GM12878 (cell line): ENCODE data around the gene ZNF79. TPM values are rescaled to one million over a fixed set of nuclear protein-coding genes. Genes with fewer than 3 reads are reported as not detected.

ENCODE experiments used
- ATAC-seq: fragments of 200-7000 bp; cut with Tn5 transposase; 3 replicates; pipeline ENCODE4 v1.9.1; 2020; ENCODE audit warnings: mild to moderate bottlenecking, moderate library complexity
- BruUV-seq: library from RNA; stranded (reverse); fragments of 400-500 nt; replicated peaks from 2 replicates; lab custom pipeline; 2021; lab: Mats Ljungman, UMichigan
- CTCF ChIA-PET: fragments of 300-600 bp; sonication (Branson Sonifier 250); formaldehyde crosslinking; extraction: SDS; loops from one replicate; lab custom pipeline; 2021; ENCODE audit warnings: inconsistent platforms; lab: Yijun Ruan, JAX
- POLR2A ChIA-PET: fragments of 350-600 bp; formaldehyde crosslinking; extraction: SDS; loops from one replicate; lab custom pipeline; 2021; ENCODE audit warnings: inconsistent platforms; lab: Charles Lee
- RAD21 ChIA-PET: fragments of 300-600 bp; sonication (Branson Sonifier 250); formaldehyde crosslinking; loops from one replicate; lab custom pipeline; 2023; ENCODE audit warnings: antibody characterized with exemption; ENCODE audit not compliant: unreplicated experiment; lab: Charles Lee
- SMC1A ChIA-PET: fragments of 300-600 bp; sonication (Branson Sonifier 250); formaldehyde crosslinking; loops from one replicate; lab custom pipeline; 2023; ENCODE audit not compliant: unreplicated experiment, uncharacterized antibody; lab: Charles Lee
- DNase-seq: peaks from one replicate; pipeline ENCODE4 v3.0.0-alpha.2; 2011; ENCODE audit warnings: low read depth, low spot score
- FAIRE-seq: peaks from 3 replicates; lab custom pipeline; 2011; peaks lifted over from hg19 to GRCh38; lab: Jason Lieb, UNC
- H2AFZ ChIP-seq: 2 replicates; pipeline ENCODE4 v1.6.0; 2011; ENCODE audit warnings: low read depth, low read length, control low read depth; ENCODE audit not compliant: control insufficient read depth
- H3K27ac ChIP-seq: 2 replicates; pipeline ENCODE4 v1.5.1; 2011; ENCODE audit warnings: control low read depth; ENCODE audit not compliant: control insufficient read depth, insufficient read depth
- H3K27me3 ChIP-seq, 2 experiments: replicated peaks in 1 of 2; 2 replicates each; pipeline versions ENCODE4 v1.6.0 to v1.6.1; 2011; ENCODE audit warnings: low read length in 1 of 2; ENCODE audit not compliant: control insufficient read depth in 2 of 2, insufficient read depth in 2 of 2
- H3K36me3 ChIP-seq, 2 experiments: 2 replicates each; pipeline ENCODE4 v1.5.1; 2011; ENCODE audit warnings: low read length in 1 of 2; ENCODE audit not compliant: control insufficient read depth in 2 of 2, insufficient read depth in 2 of 2
- H3K4me1 ChIP-seq: 2 replicates; pipeline ENCODE4 v1.6.1; 2011; ENCODE audit warnings: mild to moderate bottlenecking, low read length, moderate library complexity, mixed read lengths; ENCODE audit not compliant: control insufficient read depth, insufficient read depth
- H3K4me2 ChIP-seq: 2 replicates; pipeline ENCODE4 v1.6.0; 2011; ENCODE audit warnings: control low read depth; ENCODE audit not compliant: control insufficient read depth, insufficient read depth
- H3K4me3 ChIP-seq: fragments of 200-600 bp; sonication (generic); 2 replicates; pipeline ENCODE4 v1.5.1; 2016
- H3K79me2 ChIP-seq: 2 replicates; pipeline ENCODE4 v1.6.0; 2011; ENCODE audit warnings: low read length; ENCODE audit not compliant: control insufficient read depth, insufficient read depth
- H3K9ac ChIP-seq: 2 replicates; pipeline ENCODE4 v1.8.0; 2011; ENCODE audit warnings: low read length, control low read depth, mixed read lengths; ENCODE audit not compliant: control insufficient read depth, insufficient read depth
- H3K9me3 ChIP-seq: replicated peaks from 3 replicates; pipeline ENCODE4 v1.5.1; 2011; ENCODE audit warnings: mild to moderate bottlenecking, low read length; ENCODE audit not compliant: control insufficient read depth, insufficient read depth
- H4K20me1 ChIP-seq: 2 replicates; pipeline ENCODE4 v1.6.0; 2011; ENCODE audit not compliant: control insufficient read depth, insufficient read depth
- BCL11A ChIP-seq: IDR thresholded peaks from 2 replicates; pipeline ENCODE4 v1.6.1; 2011; ENCODE audit warnings: low read depth, low read length
- BHLHE40 ChIP-seq, 2 experiments: fragments of 450-650 bp in 1 of 2; IDR thresholded peaks; 2 replicates each; pipeline ENCODE4 v1.6.1; 2011 to 2017; ENCODE audit warnings: low read depth in 2 of 2, borderline replicate concordance in 1 of 2, improper control_type of control experiment in 1 of 2, low read length in 1 of 2, mild to moderate bottlenecking in 1 of 2
- CBFB ChIP-seq: IDR thresholded peaks from 2 replicates; pipeline ENCODE4 v1.6.1; 2016; ENCODE audit warnings: antibody characterized with exemption, low read depth
- CEBPB ChIP-seq, 2 experiments: fragments of 150-350 bp in 1 of 2; IDR thresholded peaks; 2 replicates each; pipeline ENCODE4 v1.6.1; 2012 to 2014; ENCODE audit warnings: low read depth in 2 of 2, low read length in 2 of 2, borderline replicate concordance in 1 of 2, inconsistent platforms in 1 of 2
- GATAD2B ChIP-seq: fragments of 450-650 bp; conservative IDR thresholded peaks from 2 replicates; pipeline ENCODE4 v1.6.1; 2017; ENCODE audit warnings: low read depth, mild to moderate bottlenecking, moderate library complexity
- HDAC2 ChIP-seq: fragments of 200-600 bp; sonication (generic); IDR thresholded peaks from 2 replicates; pipeline ENCODE4 v1.6.1; 2017
- HDGF ChIP-seq: fragments of 450-650 bp; IDR thresholded peaks from 2 replicates; pipeline ENCODE4 v1.6.1; 2016; ENCODE audit warnings: antibody characterized with exemption
- NR2C2 ChIP-seq: IDR thresholded peaks from 2 replicates; pipeline ENCODE4 v1.6.1; 2011; ENCODE audit warnings: borderline replicate concordance, low read depth; ENCODE audit not compliant: control insufficient read depth, insufficient read length
- POLR2AphosphoS2 ChIP-seq: IDR thresholded peaks from 2 replicates; pipeline ENCODE4 v1.6.1; 2011; ENCODE audit warnings: low read depth, mild to moderate bottlenecking, low read length, improper control_type of control experiment, moderate library complexity
- POLR2AphosphoS5 ChIP-seq: IDR thresholded peaks from 2 replicates; pipeline ENCODE4 v1.6.1; 2011; ENCODE audit warnings: mild to moderate bottlenecking, low read length, inconsistent platforms
- RB1 ChIP-seq: fragments of 450-650 bp; formaldehyde crosslinking; IDR thresholded peaks from 2 replicates; pipeline ENCODE4 v1.6.1; 2017; ENCODE audit warnings: mild to moderate bottlenecking, borderline replicate concordance
- RCOR1 ChIP-seq: conservative IDR thresholded peaks from 2 replicates; pipeline ENCODE4 v1.6.1; 2012; ENCODE audit warnings: low read depth, low read length, improper control_type of control experiment
- RELA ChIP-seq: fragments of 450-650 bp; IDR thresholded peaks from 2 replicates; pipeline ENCODE4 v1.8.0; 2014; ENCODE audit warnings: borderline replicate concordance; ENCODE audit not compliant: partially characterized antibody
- RUNX3 ChIP-seq: IDR thresholded peaks from 2 replicates; pipeline ENCODE4 v1.6.1; 2012; ENCODE audit warnings: low read length, inconsistent platforms
- SPI1 ChIP-seq: IDR thresholded peaks from 2 replicates; pipeline ENCODE4 v1.6.1; 2011; ENCODE audit warnings: low read depth, mild to moderate bottlenecking, low read length, moderate library complexity, borderline replicate concordance; ENCODE audit not compliant: insufficient read depth
- SUPT20H ChIP-seq: IDR thresholded peaks from 2 replicates; pipeline ENCODE4 v1.6.1; 2011; ENCODE audit warnings: low read depth, mild to moderate bottlenecking, low read length, moderate library complexity, borderline replicate concordance; ENCODE audit not compliant: control insufficient read depth
- TARDBP ChIP-seq: IDR thresholded peaks from 2 replicates; pipeline ENCODE4 v1.6.1; 2016; ENCODE audit warnings: borderline replicate concordance
- WGBS: methylation state at CpG from one replicate; pipeline ENCODE4 v1.1.6; 2016; ENCODE audit warnings: low lambda C conversion rate; ENCODE audit not compliant: insufficient replicate concordance, insufficient coverage; ENCODE audit errors: missing lambda C conversion rate; 5-methylcytosine and 5-hydroxymethylcytosine counted together
- in situ Hi-C: fragments of 300-500 bp; cut with MboI; formaldehyde crosslinking; loops from 9 replicates; pipeline ENCODE4 v1.14.3; 2018; ENCODE audit warnings: mixed read lengths
- intact Hi-C: fragments of 100-400 bp; cut with micrococcal nuclease; formaldehyde crosslinking; loops from one replicate; pipeline ENCODE4 v1.14.2; 2022; ENCODE audit not compliant: unreplicated experiment
- polyA plus RNA-seq, 11 experiments: library from polyadenylated mRNA; depleted of rRNA in 4 of 11; unstranded in 6 of 11; stranded (reverse) in 5 of 11; fragments of >200 nt; fragmentation: Nextera tagmentation in 4 of 11; fragmentation: Illumina TruSeq in 1 of 11; extraction: Ambion mirVana in 4 of 11; extraction: Trizol in 1 of 11; gene quantifications; 1 replicate in 1 of 11; 2 replicates in 10 of 11; pipeline versions ENCODE4 v1.2.1 to v1.2.3, GENCODE V29; 2011 to 2016; ENCODE audit warnings: inconsistent platforms in 2 of 11, missing spikeins in 2 of 11, low read depth in 1 of 11
- total RNA-seq, 4 experiments: library from RNA; depleted of rRNA in 3 of 4; stranded (reverse); fragments of >200 nt in 3 of 4; fragmentation: Illumina TruSeq in 1 of 4; extraction: Trizol in 1 of 4; gene quantifications; 2 replicates each; pipeline versions ENCODE4 v1.2.1 to v1.2.3, GENCODE V29; 2013 to 2021
- TF ChIP-seq, protein P1 (sequence below): IDR thresholded peaks from 2 replicates; pipeline ENCODE4 v1.6.1; 2011; ENCODE audit warnings: borderline replicate concordance, low read depth, mild to moderate bottlenecking, moderate library complexity, low read length; ENCODE audit not compliant: insufficient read depth, poor library complexity, severe bottlenecking
- TF ChIP-seq, protein P2 (sequence below): IDR thresholded peaks from 2 replicates; pipeline ENCODE4 v1.6.1; 2012; ENCODE audit warnings: low read length, inconsistent platforms
- TF ChIP-seq, protein P3 (sequence below): fragments of 450-650 bp; conservative IDR thresholded peaks from 2 replicates; pipeline ENCODE4 v1.6.1; 2017; ENCODE audit warnings: mild to moderate bottlenecking, moderate library complexity

ZNF79 gene
- total and polyA plus RNA-seq, 10 of the 15 experiments (the other 5 are each of a cell fraction or from before 2014, with no cell fraction given) = 1.8 to 14.1 (median 11.7) TPM

DNA sequence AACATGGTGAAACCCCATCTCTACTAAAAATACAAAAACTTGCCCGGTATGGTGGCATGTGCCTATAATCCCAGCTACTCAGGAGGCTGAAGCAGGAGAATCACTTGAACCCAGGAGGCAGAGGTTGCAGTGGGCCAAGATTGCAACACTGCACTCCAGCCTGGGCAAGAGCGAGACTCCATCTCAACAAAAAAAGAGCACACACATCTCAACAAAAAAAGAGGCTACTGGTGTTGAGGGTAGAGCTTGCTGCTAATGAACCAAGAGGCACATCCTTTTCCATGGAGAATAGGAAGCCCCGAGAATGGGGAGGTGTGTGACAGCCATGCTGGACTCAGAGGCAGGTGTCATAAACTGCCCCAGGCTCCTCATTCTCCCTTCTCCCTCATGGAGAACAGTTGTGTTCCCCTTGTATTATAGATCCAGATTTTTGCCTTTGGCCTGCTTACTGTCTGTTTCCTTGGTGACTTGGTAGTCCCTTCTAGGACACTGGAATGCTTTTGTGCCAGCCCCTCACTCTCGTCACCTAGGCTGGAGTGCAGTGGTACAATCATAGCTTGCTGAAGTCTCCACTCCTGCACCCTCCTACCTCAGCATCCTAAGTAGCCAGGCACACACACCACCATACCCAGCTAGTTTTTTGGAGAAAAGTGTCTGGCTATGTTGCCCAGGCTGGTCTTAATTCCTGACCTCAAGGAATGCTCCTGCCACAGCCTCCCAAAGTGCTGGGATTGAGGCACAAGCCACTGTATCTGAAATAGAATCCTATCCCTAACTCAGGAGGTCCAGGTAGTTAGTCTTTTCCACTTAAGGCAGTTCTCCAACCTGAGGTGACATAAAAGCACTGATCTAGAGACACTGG lies 21.9 kb downstream of the ZNF79 start:
- no TSS peak for BruUV-seq
- POLR2A ChIA-PET = no interaction called here
- peak; percentile 9; the same call in 1 of the 2 replicates for TF ChIP-seq CBFB
- TF ChIP-seq RCOR1 = no peak
- TF ChIP-seq POLR2AphosphoS2 = peak; percentile 67; the same call in 1 of the 2 replicates
- no peak for TF ChIP-seq TARDBP
- no peak for TF ChIP-seq BCL11A
- no peak for TF ChIP-seq SPI1
- TF ChIP-seq, protein P1, sequence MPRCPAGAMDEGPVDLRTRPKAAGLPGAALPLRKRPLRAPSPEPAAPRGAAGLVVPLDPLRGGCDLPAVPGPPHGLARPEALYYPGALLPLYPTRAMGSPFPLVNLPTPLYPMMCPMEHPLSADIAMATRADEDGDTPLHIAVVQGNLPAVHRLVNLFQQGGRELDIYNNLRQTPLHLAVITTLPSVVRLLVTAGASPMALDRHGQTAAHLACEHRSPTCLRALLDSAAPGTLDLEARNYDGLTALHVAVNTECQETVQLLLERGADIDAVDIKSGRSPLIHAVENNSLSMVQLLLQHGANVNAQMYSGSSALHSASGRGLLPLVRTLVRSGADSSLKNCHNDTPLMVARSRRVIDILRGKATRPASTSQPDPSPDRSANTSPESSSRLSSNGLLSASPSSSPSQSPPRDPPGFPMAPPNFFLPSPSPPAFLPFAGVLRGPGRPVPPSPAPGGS = peak; percentile 49
- TF ChIP-seq, protein P2, sequence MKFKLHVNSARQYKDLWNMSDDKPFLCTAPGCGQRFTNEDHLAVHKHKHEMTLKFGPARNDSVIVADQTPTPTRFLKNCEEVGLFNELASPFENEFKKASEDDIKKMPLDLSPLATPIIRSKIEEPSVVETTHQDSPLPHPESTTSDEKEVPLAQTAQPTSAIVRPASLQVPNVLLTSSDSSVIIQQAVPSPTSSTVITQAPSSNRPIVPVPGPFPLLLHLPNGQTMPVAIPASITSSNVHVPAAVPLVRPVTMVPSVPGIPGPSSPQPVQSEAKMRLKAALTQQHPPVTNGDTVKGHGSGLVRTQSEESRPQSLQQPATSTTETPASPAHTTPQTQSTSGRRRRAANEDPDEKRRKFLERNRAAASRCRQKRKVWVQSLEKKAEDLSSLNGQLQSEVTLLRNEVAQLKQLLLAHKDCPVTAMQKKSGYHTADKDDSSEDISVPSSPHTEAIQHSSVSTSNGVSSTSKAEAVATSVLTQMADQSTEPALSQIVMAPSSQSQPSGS = no peak
- no peak for TF ChIP-seq HDAC2
- TF ChIP-seq, protein P3, sequence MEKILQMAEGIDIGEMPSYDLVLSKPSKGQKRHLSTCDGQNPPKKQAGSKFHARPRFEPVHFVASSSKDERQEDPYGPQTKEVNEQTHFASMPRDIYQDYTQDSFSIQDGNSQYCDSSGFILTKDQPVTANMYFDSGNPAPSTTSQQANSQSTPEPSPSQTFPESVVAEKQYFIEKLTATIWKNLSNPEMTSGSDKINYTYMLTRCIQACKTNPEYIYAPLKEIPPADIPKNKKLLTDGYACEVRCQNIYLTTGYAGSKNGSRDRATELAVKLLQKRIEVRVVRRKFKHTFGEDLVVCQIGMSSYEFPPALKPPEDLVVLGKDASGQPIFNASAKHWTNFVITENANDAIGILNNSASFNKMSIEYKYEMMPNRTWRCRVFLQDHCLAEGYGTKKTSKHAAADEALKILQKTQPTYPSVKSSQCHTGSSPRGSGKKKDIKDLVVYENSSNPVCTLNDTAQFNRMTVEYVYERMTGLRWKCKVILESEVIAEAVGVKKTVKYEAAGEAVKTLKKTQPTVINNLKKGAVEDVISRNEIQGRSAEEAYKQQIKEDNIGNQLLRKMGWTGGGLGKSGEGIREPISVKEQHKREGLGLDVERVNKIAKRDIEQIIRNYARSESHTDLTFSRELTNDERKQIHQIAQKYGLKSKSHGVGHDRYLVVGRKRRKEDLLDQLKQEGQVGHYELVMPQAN = no peak
- TF ChIP-seq RB1 = no peak
- no peak for TF ChIP-seq HDGF
- TF ChIP-seq SUPT20H = no peak
- TF ChIP-seq GATAD2B = no peak
- peak; percentile 55 for TF ChIP-seq POLR2AphosphoS5
- no peak for TF ChIP-seq RELA
- no peak for TF ChIP-seq CEBPB (IDR thresholded peaks at IDR 0.05; ENCODE audit: borderline replicate concordance in 1 of 2, low read depth in 2 of 2, low read length in 2 of 2)
- no peak for TF ChIP-seq NR2C2
- no peak for TF ChIP-seq RUNX3
- TF ChIP-seq BHLHE40 (IDR thresholded peaks at IDR 0.05; ENCODE audit: borderline replicate concordance in 1 of 2, low read depth in 2 of 2, low read length in 1 of 2) = no peak

More for the DNA sequence above, 21.9 kb downstream of the ZNF79 start:
- peaks cover 36% of the 10 kb centered on the region for H3K79me2 ChIP-seq
- DNase-seq = no peak
- H3K27ac ChIP-seq = no peak overlapping the region
- peaks cover 11% of the 10 kb centered on the region for H3K9me3 ChIP-seq
- no peak for FAIRE-seq
- no peaks in the 10 kb centered on the region for H3K4me1 ChIP-seq
- SMC1A ChIA-PET = no interaction called here
- peaks cover 11% of the 10 kb centered on the region for H4K20me1 ChIP-seq
- ATAC-seq = no peak
- peaks cover 20 to 62% of the 10 kb centered on the region in 2 experiments for H3K36me3 ChIP-seq
- H2AFZ ChIP-seq = no peak overlapping the region
- CTCF ChIA-PET = interaction anchor here (0.9 to 1.6 kb wide), 2 partner anchors 9 to 31 kb away, joined by 3 to 4 read pairs; no protein-coding TSS in a partner anchor
- intact Hi-C loops = no loop called here
- in situ Hi-C loops = no loop called here
- RAD21 ChIA-PET = no interaction called here
- H3K9ac ChIP-seq = no peak overlapping the region
- WGBS = 48% methylated on average over 4 of the region's 4 CpGs
- H3K27me3 ChIP-seq = no peaks in the 10 kb centered on the region
- no peak overlapping the region for H3K4me3 ChIP-seq
- no peak overlapping the region for H3K4me2 ChIP-seq
